Osteocyte (in vitro differentiated cells): ENCODE results near the gene LEUTX. TPM values are rescaled to one million over a fixed set of nuclear protein-coding genes. Genes with fewer than 3 reads are reported as not detected.

ENCODE experiments used
- DNase-seq: peaks from one replicate; pipeline ENCODE4 v3.0.0; 2021; ENCODE audit warnings: mixed read lengths; ENCODE audit not compliant: unreplicated experiment; ENCODE audit errors: extremely low spot score
- H3K27ac Mint-ChIP-seq: one replicate; pipeline ENCODE4 v1.8.0; 2021; ENCODE audit warnings: mild to moderate bottlenecking, mixed read lengths; ENCODE audit not compliant: unreplicated experiment
- H3K27me3 Mint-ChIP-seq: one replicate; pipeline ENCODE4 v1.8.0; 2021; ENCODE audit warnings: mixed read lengths; ENCODE audit not compliant: unreplicated experiment
- H3K36me3 Mint-ChIP-seq: one replicate; pipeline ENCODE4 v1.8.0; 2021; ENCODE audit warnings: mixed read lengths; ENCODE audit not compliant: unreplicated experiment
- H3K4me1 Mint-ChIP-seq: one replicate; pipeline ENCODE4 v1.8.0; 2021; ENCODE audit warnings: mixed read lengths; ENCODE audit not compliant: unreplicated experiment
- H3K4me3 Mint-ChIP-seq: one replicate; pipeline ENCODE4 v1.8.0; 2021; ENCODE audit warnings: mild to moderate bottlenecking, moderate library complexity, mixed read lengths; ENCODE audit not compliant: unreplicated experiment
- H3K9me3 Mint-ChIP-seq: one replicate; pipeline ENCODE4 v1.8.0; 2021; ENCODE audit warnings: mixed read lengths; ENCODE audit not compliant: unreplicated experiment
- total RNA-seq: library from RNA; stranded (reverse); gene quantifications from 2 replicates; pipeline ENCODE4 v1.2.1, GENCODE V29; 2021
- TF ChIP-seq, protein P1 (sequence below): fragments of 200-600 bp; sonication (generic); IDR thresholded peaks from 2 replicates; pipeline ENCODE4 v1.5.0; 2021; ENCODE audit warnings: antibody characterized with exemption, mild to moderate bottlenecking, moderate library complexity

LEUTX gene
- total RNA-seq, 1 donor from 2014 or later, result not detected

GRCh38 chr19:39825093-39825463 is 46.4 kb downstream of the LEUTX start:
- H3K36me3 Mint-ChIP-seq, result peaks cover 22% of the 10 kb centered on the region
- no peaks in the 10 kb centered on the region for H3K9me3 Mint-ChIP-seq
- no peaks in the 10 kb centered on the region for H3K4me1 Mint-ChIP-seq
- DNase-seq, result no peak
- no peak overlapping the region for H3K27ac Mint-ChIP-seq
- TF ChIP-seq, protein P1, sequence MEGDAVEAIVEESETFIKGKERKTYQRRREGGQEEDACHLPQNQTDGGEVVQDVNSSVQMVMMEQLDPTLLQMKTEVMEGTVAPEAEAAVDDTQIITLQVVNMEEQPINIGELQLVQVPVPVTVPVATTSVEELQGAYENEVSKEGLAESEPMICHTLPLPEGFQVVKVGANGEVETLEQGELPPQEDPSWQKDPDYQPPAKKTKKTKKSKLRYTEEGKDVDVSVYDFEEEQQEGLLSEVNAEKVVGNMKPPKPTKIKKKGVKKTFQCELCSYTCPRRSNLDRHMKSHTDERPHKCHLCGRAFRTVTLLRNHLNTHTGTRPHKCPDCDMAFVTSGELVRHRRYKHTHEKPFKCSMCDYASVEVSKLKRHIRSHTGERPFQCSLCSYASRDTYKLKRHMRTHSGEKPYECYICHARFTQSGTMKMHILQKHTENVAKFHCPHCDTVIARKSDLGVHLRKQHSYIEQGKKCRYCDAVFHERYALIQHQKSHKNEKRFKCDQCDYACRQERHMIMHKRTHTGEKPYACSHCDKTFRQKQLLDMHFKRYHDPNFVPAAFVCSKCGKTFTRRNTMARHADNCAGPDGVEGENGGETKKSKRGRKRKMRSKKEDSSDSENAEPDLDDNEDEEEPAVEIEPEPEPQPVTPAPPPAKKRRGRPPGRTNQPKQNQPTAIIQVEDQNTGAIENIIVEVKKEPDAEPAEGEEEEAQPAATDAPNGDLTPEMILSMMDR, result no peak
- H3K4me3 Mint-ChIP-seq, result no peak overlapping the region
- no peaks in the 10 kb centered on the region for H3K27me3 Mint-ChIP-seq

GRCh38 chr19:39825531-39826076 is 47.0 kb downstream of the LEUTX start:
- TF ChIP-seq, protein P1, result no peak
- no peak for DNase-seq
- no peaks in the 10 kb centered on the region for H3K4me1 Mint-ChIP-seq

GRCh38 chr19:39826311-39826945 is 47.8 kb downstream of the LEUTX start:
- Mint-ChIP-seq H3K27me3 (no peaks in the 10 kb centered on the region), H3K36me3 (peaks cover 34% of the 10 kb centered on the region), H3K27ac (no peak overlapping the region), H3K4me1 (no peaks in the 10 kb centered on the region), H3K4me3 (no peak overlapping the region), H3K9me3 (no peaks in the 10 kb centered on the region)
- TF ChIP-seq, protein P1, result no peak
- no peak for DNase-seq

More at GRCh38 chr19:39825531-39826076, 47.0 kb downstream of the LEUTX start:
- no peaks in the 10 kb centered on the region for H3K9me3 Mint-ChIP-seq
- H3K4me3 Mint-ChIP-seq, result no peak overlapping the region
- H3K27ac Mint-ChIP-seq, result no peak overlapping the region
- no peaks in the 10 kb centered on the region for H3K27me3 Mint-ChIP-seq
- peaks cover 27% of the 10 kb centered on the region for H3K36me3 Mint-ChIP-seq

DNA sequence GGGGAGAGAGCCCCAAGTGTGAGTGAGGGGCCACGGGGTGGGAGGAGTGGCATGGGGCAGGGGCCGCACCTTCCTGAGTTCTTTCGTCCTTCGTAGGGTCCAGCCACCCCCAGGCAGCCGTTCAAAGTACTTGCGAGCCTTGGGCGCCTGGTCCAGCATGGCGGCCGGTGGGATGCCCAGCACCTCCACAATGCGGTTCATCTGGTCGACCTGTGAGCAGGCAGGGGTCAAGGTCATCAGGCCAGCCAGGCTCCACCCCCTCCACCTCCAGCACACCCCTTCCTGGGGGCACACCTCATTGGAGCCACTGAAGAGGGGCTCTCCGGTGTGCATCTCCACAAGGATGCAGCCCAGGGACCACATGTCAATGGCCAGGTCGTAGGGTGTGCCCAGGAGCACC is 48.6 kb downstream of the LEUTX start:
- Mint-ChIP-seq H3K4me1 (peaks cover 5% of the 10 kb centered on the region), H3K9me3 (no peaks in the 10 kb centered on the region), H3K4me3 (no peak overlapping the region), H3K27ac (no peak overlapping the region), H3K36me3 (peaks cover 34% of the 10 kb centered on the region), H3K27me3 (no peaks in the 10 kb centered on the region)
- DNase-seq, result no peak
- TF ChIP-seq, protein P1, result no peak

- no peaks in the 10 kb centered on the region for H3K27me3 Mint-ChIP-seq
- H3K4me3 Mint-ChIP-seq, result no peak overlapping the region
Observed at GRCh38 chr19:39828015-39828653, 49.5 kb downstream of the LEUTX start.

More at GRCh38 chr19:39828015-39828653, 49.5 kb downstream of the LEUTX start:
- Mint-ChIP-seq H3K9me3 (no peaks in the 10 kb centered on the region), H3K36me3 (peaks cover 34% of the 10 kb centered on the region), H3K4me1 (peaks cover 13% of the 10 kb centered on the region), H3K27ac (no peak overlapping the region)
- TF ChIP-seq, protein P1, result no peak
- DNase-seq, result no peak
